HepG2 (cell line): ENCODE measurements around the gene CCDC77. TPM values are rescaled to one million over a fixed set of nuclear protein-coding genes. Genes with fewer than 3 reads are reported as not detected.

Source experiments
- EZH2 ChIP-seq: conservative IDR thresholded peaks from 2 replicates; pipeline ENCODE4 v1.6.1; 2012; ENCODE audit warnings: mild to moderate bottlenecking, low read depth, low read length, moderate library complexity
- FOXK1 ChIP-seq: sonication (generic); formaldehyde crosslinking; IDR thresholded peaks from 2 replicates; pipeline ENCODE4 v1.4.0; 2020; ENCODE audit warnings: low read depth, missing genetic modification reagents, borderline replicate concordance
- GATA4 ChIP-seq: sonication (generic); IDR thresholded peaks from 2 replicates; pipeline ENCODE4 v1.6.1; 2016; ENCODE audit warnings: antibody characterized with exemption, low read depth, borderline replicate concordance
- HOXA3 ChIP-seq: sonication (generic); formaldehyde crosslinking; IDR thresholded peaks from 2 replicates; pipeline ENCODE4 v1.5.0; 2020; ENCODE audit warnings: missing genetic modification reagents
- KAT2B ChIP-seq: fragments of 150-350 bp; IDR thresholded peaks from 2 replicates; pipeline ENCODE4 v1.6.1; 2014; ENCODE audit warnings: low read depth, low read length, borderline replicate concordance
- MBNL3 ChIP-seq: fragments of 250-450 bp; sonication (Bioruptor Pico); conservative IDR thresholded peaks from 2 replicates; pipeline ENCODE4 v1.8.0; 2022; ENCODE audit warnings: mild to moderate bottlenecking, inconsistent platforms
- PBX2 ChIP-seq: IDR thresholded peaks from 2 replicates; pipeline ENCODE4 v1.6.1; 2016; ENCODE audit warnings: control low read depth
- RBM39 ChIP-seq: fragments of 200-400 bp; formaldehyde crosslinking; IDR thresholded peaks from one replicate; pipeline ENCODE4 v1.6.1; 2018; ENCODE audit warnings: antibody characterized with exemption, mild to moderate bottlenecking, low read depth, low read length; ENCODE audit not compliant: poor library complexity, severe bottlenecking
- RCOR2 ChIP-seq: IDR thresholded peaks from 2 replicates; pipeline ENCODE4 v1.6.1; 2016; ENCODE audit warnings: missing biosample characterization, missing genetic modification reagents
- SPEN ChIP-seq: sonication (generic); formaldehyde crosslinking; IDR thresholded peaks from 2 replicates; pipeline ENCODE4 v1.5.1; 2020; ENCODE audit warnings: low read depth, mild to moderate bottlenecking, missing genetic modification reagents
- SSRP1 ChIP-seq: IDR thresholded peaks from 2 replicates; pipeline ENCODE4 v1.6.1; 2016; ENCODE audit warnings: control low read depth
- ZKSCAN8 ChIP-seq: IDR thresholded peaks from 2 replicates; pipeline ENCODE4 v1.6.1; 2016; ENCODE audit warnings: borderline replicate concordance, missing genetic modification reagents, missing compliant biosample characterization
- ZNF407 ChIP-seq: sonication (generic); formaldehyde crosslinking; IDR thresholded peaks from one replicate; pipeline ENCODE4 v1.5.1; 2020; ENCODE audit warnings: mild to moderate bottlenecking, missing genetic modification reagents; ENCODE audit errors: not compliant biosample characterization
- ZNF616 ChIP-seq: sonication (generic); formaldehyde crosslinking; IDR thresholded peaks from 2 replicates; pipeline ENCODE4 v1.5.0; 2020; ENCODE audit warnings: low read depth, mild to moderate bottlenecking, missing genetic modification reagents
- ZNF83 ChIP-seq: sonication (generic); formaldehyde crosslinking; IDR thresholded peaks from 2 replicates; pipeline ENCODE4 v1.4.0; 2020; ENCODE audit warnings: missing genetic modification reagents, mild to moderate bottlenecking, borderline replicate concordance
- polyA plus RNA-seq, 8 experiments: library from polyadenylated mRNA; depleted of rRNA in 3 of 8; stranded (reverse) in 7 of 8; unstranded in 1 of 8; fragments of >200 nt; fragmentation: Illumina TruSeq in 4 of 8; extraction: Trizol in 4 of 8; gene quantifications; 2 replicates each; pipeline versions ENCODE4 v1.2.1 to v1.2.3, GENCODE V29; 2011 to 2016; ENCODE audit warnings: low read depth in 4 of 8, missing spikeins in 1 of 8, mixed read lengths in 1 of 8; ENCODE audit not compliant: insufficient read depth in 1 of 8
- total RNA-seq, 5 experiments: library from RNA; depleted of rRNA; stranded (reverse); fragments of >200 nt; fragmentation: Illumina TruSeq; extraction: Trizol; gene quantifications; 2 replicates each; pipeline ENCODE4 v1.2.3, GENCODE V29; 2016; ENCODE audit warnings: low read depth in 1 of 5

CCDC77 gene
- total and polyA plus RNA-seq, 2 of the 13 experiments (the other 11 are each of a cell fraction or from before 2014, with no cell fraction given): 6.4 to 16.4 TPM

GRCh38 chr12:389142-390096, 12.0 kb upstream of the CCDC77 start, which contains the start of gene KDM5A (continued):
- no peak for TF ChIP-seq ZNF407
- TF ChIP-seq SSRP1: no peak
- TF ChIP-seq KAT2B: no peak
- TF ChIP-seq FOXK1 (CRISPR knock-in tag): peak; percentile 91
- peak; percentile 89 for TF ChIP-seq SPEN (CRISPR knock-in tag)
- peak; percentile 88 for TF ChIP-seq HOXA3 (CRISPR knock-in tag)
- 0 out of 2 replicates have a peak, but pooled peaks have one; percentile 49 for TF ChIP-seq ZNF616 (CRISPR knock-in tag)
- no peak for TF ChIP-seq PBX2 (CRISPR knock-in tag)
- no peak for TF ChIP-seq RBM39
- TF ChIP-seq RCOR2 (CRISPR knock-in tag): no peak
- TF ChIP-seq EZH2: no peak
- no peak; the same call in 1 of the 2 replicates for TF ChIP-seq ZNF83 (CRISPR knock-in tag)
- TF ChIP-seq MBNL3: no peak
- no peak for TF ChIP-seq ZKSCAN8 (CRISPR knock-in tag)
- 0 out of 2 replicates have a peak, but pooled peaks have one; percentile 34 for TF ChIP-seq GATA4
